ENCODE measurements around the gene BOD1. TPM values are rescaled to one million over a fixed set of nuclear protein-coding genes. Genes with fewer than 3 reads are reported as not detected.
A peak's percentile ranks its signal among the peaks of the same experiment; 100 is the strongest.

The BOD1 gene
- polyA plus RNA-seq, 4 donors: 108 to 125 (median 117) TPM

- no peak for DNase-seq (ENCODE audit: low read depth in 4 of 4, low spot score in 2 of 4)
Measured at GRCh38 chr5:173581408-173582215, 34.8 kb downstream of the BOD1 start.

- no peak for DNase-seq (ENCODE audit: low read depth in 4 of 4, low spot score in 2 of 4)
Measured at GRCh38 chr5:173578947-173579615, 37.4 kb downstream of the BOD1 start.

DNA sequence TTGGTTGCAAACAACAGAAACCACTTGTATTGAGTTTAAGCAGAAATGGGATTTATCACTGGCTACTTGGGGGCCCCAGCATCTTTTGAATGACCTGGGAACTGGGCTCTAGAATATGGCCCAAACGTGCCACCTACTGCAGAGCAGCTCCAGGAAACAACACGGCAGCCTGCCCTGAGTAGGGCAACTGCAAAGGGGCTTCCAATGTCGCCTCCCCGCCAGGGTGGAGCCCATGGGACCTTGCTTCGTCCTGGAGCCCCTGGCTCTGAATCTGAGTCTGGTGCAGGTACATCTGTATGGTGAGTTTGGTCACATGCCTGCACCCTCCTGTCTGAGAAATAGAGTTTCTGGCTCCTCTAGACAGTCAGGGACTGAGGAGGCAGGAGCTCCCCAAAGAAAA lies 38.6 kb downstream of the BOD1 start:
- DNase-seq (ENCODE audit: low read depth in 4 of 4, low spot score in 2 of 4): no peak

- DNase-seq (ENCODE audit: low read depth in 4 of 4, low spot score in 2 of 4): no peak
Measured at GRCh38 chr5:173577166-173577565, 39.3 kb downstream of the BOD1 start.

DNA sequence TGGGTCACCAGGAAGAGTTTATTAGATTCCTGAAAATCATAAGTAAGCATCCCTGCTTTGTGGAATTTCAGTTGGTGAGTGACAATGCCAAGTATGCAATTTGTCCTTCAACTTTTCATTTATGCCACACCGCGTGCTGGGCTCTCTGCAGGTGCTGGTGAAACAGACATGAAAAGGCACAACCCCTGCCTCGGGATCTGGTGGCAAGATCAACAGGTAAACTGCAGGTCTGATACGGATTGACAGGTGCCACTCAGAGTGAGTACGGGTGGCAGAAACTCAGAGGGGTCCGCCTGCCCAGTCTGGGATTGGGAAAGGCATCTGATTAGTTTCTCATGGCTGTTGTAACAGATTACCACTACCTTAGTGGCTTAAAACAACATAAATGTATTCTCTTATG lies 40.5 kb downstream of the BOD1 start:
- no peak for DNase-seq (ENCODE audit: low read depth in 4 of 4, low spot score in 2 of 4)

- no peak for DNase-seq (ENCODE audit: low read depth in 4 of 4, low spot score in 2 of 4)
Measured at GRCh38 chr5:173574983-173575382, 41.5 kb downstream of the BOD1 start.

DNA sequence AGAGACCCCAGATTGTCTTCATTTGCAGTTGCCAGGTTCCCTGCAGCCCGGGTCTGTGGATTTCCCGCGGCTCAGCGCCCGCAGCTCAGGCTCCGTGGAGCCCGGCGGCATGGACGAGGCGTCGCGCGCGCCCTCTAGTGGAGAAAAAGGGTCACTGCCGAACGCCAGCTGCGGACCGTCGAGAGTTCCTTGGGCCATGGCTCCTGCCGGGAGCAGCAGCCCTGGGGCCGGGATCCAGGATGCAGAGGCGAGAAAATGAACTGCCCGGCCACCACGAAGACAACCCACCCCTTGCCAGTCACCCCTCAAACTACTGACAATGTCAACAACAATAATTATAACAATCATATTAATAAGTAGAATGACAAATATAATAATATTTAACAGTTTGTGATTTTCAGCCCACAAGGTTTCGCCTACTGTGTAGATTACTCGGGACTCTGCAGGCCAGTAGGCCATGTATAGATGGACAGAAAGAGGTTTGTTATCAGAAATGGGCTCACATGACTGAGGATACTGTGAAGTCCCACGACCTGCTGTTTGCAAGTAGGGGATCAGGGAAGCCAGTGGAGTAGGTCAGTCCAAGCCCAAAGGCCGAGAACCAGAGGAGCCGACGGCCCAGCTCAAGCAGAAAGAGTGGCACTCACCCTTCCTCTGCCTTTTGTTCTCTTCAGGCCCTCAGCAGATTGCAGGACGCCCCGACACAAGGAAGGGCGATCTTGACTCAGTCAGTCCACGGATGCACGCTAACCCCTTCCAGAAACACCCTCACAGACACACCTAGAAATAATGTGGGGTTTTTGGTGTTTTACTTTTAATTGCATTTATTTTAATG lies 43.1 kb downstream of the BOD1 start:
- peak in 3 of 4 donors; percentile 37 to 48 (median 40) for DNase-seq (ENCODE audit: low read depth in 4 of 4, low spot score in 2 of 4)

DNA sequence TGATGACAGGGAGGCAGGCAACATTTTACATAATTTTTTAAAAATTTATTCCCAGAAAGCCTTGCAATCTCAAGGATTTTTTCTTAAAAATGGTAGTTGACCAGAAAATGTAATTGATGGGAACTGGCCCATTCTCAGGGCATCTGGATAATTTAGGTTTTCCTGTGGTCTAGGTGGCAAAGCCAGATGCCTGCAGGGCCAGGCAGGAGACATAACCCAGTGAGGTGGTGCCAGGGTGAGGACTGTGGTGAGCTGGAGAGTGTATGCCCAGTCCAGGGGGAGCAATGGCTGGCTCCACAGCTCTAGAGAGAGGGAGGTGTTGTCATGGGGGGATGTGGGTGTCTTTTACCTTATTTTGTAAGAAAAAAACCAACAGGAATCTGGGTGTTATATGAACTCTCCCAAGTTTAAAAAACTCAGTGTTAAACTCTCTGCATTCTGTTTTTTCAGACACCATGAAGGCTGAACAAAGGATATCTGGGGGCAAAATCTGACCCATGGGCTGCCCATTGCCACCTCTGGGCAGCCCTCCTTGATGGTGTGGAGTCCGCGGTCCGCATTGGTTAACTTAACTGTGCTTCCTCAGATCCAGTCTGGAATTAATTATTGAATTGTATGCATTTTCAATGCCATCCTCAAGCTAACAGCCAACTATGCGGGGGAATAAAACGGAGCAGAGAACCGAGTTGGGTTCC lies 43.9 kb downstream of the BOD1 start:
- no peak for DNase-seq (ENCODE audit: low read depth in 4 of 4, low spot score in 2 of 4)

GRCh38 chr5:173570321-173571090 lies 45.9 kb downstream of the BOD1 start:
- no peak for DNase-seq (ENCODE audit: low read depth in 4 of 4, low spot score in 2 of 4)

- DNase-seq (ENCODE audit: low read depth in 4 of 4, low spot score in 2 of 4): no peak
Measured at GRCh38 chr5:173568703-173569102, 47.7 kb downstream of the BOD1 start.

- DNase-seq (ENCODE audit: low read depth in 4 of 4, low spot score in 2 of 4): no peak
Measured at GRCh38 chr5:173568128-173568527, 48.3 kb downstream of the BOD1 start.

- DNase-seq (ENCODE audit: low read depth in 4 of 4, low spot score in 2 of 4): no peak
Measured at GRCh38 chr5:173567548-173567947, 48.9 kb downstream of the BOD1 start.

- no peak for DNase-seq (ENCODE audit: low read depth in 4 of 4, low spot score in 2 of 4)
Measured at GRCh38 chr5:173565491-173566072, 50.9 kb downstream of the BOD1 start.

DNA sequence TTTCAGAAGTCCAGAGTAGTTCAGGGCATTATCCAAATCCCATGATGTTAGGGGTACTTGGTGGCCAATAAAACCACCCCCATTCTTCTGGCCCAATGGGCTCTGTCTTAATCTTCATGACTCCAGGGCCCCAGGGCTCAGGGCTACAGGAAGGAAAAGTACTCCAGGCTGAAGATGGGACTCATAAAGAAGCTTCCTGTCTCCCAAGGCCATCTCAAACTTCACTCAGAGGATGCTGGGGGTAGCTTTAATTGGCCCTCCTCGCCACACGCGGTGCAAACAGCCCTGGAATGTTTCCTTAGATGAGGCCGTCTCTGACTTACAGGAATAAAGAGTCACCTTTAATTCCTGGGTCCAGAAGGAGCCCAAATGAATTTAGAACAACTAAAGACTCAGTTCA lies 52.3 kb downstream of the BOD1 start:
- DNase-seq (ENCODE audit: low read depth in 4 of 4, low spot score in 2 of 4): no peak

DNA sequence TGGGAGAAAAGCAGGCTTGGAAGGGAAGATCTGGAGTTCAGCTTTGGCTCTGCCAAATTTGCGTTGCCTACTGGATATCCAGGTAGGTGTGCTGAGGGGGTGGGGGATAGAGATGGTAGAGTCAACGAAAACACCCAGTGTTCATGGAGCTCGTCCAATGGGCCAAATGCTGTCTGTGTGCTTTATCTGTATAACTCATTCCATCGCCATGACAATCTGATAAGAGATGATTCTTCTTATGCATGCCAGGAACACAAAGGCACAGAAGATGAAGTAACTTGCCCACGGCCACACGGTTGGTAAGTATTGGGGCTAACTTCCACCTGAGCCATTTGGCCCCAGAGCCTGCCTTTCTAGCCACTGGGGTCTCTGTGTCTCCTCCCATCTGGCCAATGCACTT lies 53.2 kb downstream of the BOD1 start:
- no peak for DNase-seq (ENCODE audit: low read depth in 4 of 4, low spot score in 2 of 4)

DNA sequence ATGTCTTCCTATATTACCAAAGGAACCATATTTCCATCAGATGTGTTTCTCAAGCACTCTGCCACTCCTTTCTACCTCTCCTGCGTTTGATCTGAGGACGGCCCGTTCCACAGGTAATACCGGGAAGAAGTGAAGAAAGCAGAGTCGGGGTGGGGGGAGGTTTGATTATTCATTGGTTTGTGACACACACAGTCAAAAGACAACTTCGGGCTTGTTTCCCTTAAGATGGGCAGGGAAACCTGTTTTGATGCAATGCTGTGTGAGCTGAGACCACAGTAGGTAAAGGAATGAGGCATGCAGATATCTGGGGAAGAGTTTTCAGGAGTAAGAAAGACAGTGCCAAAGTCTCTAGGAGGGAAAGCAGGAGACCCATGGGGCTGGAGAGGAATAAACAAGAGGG lies 54.0 kb downstream of the BOD1 start:
- DNase-seq (ENCODE audit: low read depth in 4 of 4, low spot score in 2 of 4): no peak

Measured in left renal cortex interstitium (tissue), 4 donors.